Urinary bladder (tissue), 2 donors: ENCODE results near the gene ACTR1B. TPM values are rescaled to one million over a fixed set of nuclear protein-coding genes. Genes with fewer than 3 reads are reported as not detected.

ENCODE experiments used
- polyA plus RNA-seq: library from polyadenylated mRNA; stranded (reverse); fragments of 200-250 nt; gene quantifications from one replicate; pipeline ENCODE4 v1.2.3, GENCODE V29; 2013
- small RNA-seq: library from RNA; depleted of rRNA; stranded (forward); fragments of <200 nt; gene quantifications from one replicate; pipeline ENCODE3, GENCODE V24; 2014
- total RNA-seq: library from RNA; depleted of rRNA; stranded (reverse); fragments of >200 nt; gene quantifications from one replicate; pipeline ENCODE4 v1.2.3, GENCODE V29; 2014
- donor health status: healthy.

ACTR1B gene
- total and polyA plus RNA-seq, 2 donors: 34.8 to 93.2 TPM

Small RNA genes lying within 50 kb of the gene (small RNA-seq; reads per million reads assigned to genes)
- gene RNU4-8P: not detected

Other genes with a start within 250 kb of the ACTR1B start
- gene ANKRD36B, start 74.2 kb downstream of the ACTR1B start, total RNA-seq: 201 TPM
- gene ANKRD36B, start 74.2 kb downstream of the ACTR1B start, polyA plus RNA-seq: 3.4 TPM
- gene COX5B, start 18.0 kb downstream of the ACTR1B start, total RNA-seq: 161 TPM
- gene COX5B, start 18.0 kb downstream of the ACTR1B start, polyA plus RNA-seq: 410 TPM
- gene C2orf92, start 5.7 kb upstream of the ACTR1B start, total RNA-seq: 11.2 TPM
- 1.7 TPM for gene C2orf92, start 5.7 kb upstream of the ACTR1B start, polyA plus RNA-seq
- 1.9 TPM for gene ZAP70, start 49.5 kb upstream of the ACTR1B start, total RNA-seq
- gene ZAP70, start 49.5 kb upstream of the ACTR1B start, polyA plus RNA-seq: 2.5 TPM